ENCODE results near the gene B9D1. TPM values are rescaled to one million over a fixed set of nuclear protein-coding genes. Genes with fewer than 3 reads are reported as not detected.
A peak's percentile ranks its signal among the peaks of the same experiment; 100 is the strongest.

The B9D1 gene
- total RNA-seq, 4 donors from 2014 or later: 3.8 to 105 (median 25.6) TPM

- no peaks in the 10 kb centered on the region for H3K27me3 ChIP-seq
- TF ChIP-seq CTCF (IDR thresholded peaks at IDR 0.05): no peak
- TF ChIP-seq POLR2A (IDR thresholded peaks at IDR 0.05): no peak
- H3K36me3 ChIP-seq: no peaks in the 10 kb centered on the region
- H3K4me3 ChIP-seq: no peak overlapping the region
- intact Hi-C loops (cut with DNase I; ENCODE audit: low total_unique reads): no loop called here
- no peaks in the 10 kb centered on the region for H3K9me3 ChIP-seq
- no peak for DNase-seq
- H3K27ac ChIP-seq: peak overlapping the region in 1 of 2 donors; percentile 26
- H3K4me1 ChIP-seq: peaks cover 0 to 2% of the 10 kb centered on the region in 2 donors
Observed at GRCh38 chr17:19337712-19338023, 24.9 kb downstream of the B9D1 start.

GRCh38 chr17:19336938-19337711 lies 25.4 kb downstream of the B9D1 start:
- TF ChIP-seq CTCF (IDR thresholded peaks at IDR 0.05): peak; percentile 46 to 80 (median 58)
- no peak for TF ChIP-seq POLR2A (IDR thresholded peaks at IDR 0.05)
- H3K27me3 ChIP-seq: no peaks in the 10 kb centered on the region
- H3K9me3 ChIP-seq: no peaks in the 10 kb centered on the region
- DNase-seq: peak in 1 of 2 donors; percentile 61
- intact Hi-C loops (cut with DNase I; ENCODE audit: low total_unique reads): no loop called here
- no peaks in the 10 kb centered on the region for H3K4me1 ChIP-seq
- H3K36me3 ChIP-seq: no peaks in the 10 kb centered on the region
- H3K4me3 ChIP-seq: no peak overlapping the region
- H3K27ac ChIP-seq: peak overlapping the region; percentile 26 to 37

- intact Hi-C loops (cut with DNase I; ENCODE audit: low total_unique reads): no loop called here
- DNase-seq: no peak
- H3K4me3 ChIP-seq: no peak overlapping the region
- no peaks in the 10 kb centered on the region for H3K27me3 ChIP-seq
- H3K9me3 ChIP-seq: no peaks in the 10 kb centered on the region
- H3K36me3 ChIP-seq: no peaks in the 10 kb centered on the region
- no peaks in the 10 kb centered on the region for H3K4me1 ChIP-seq
- TF ChIP-seq CTCF (IDR thresholded peaks at IDR 0.05) (no peak), POLR2A (IDR thresholded peaks at IDR 0.05) (no peak)
- H3K27ac ChIP-seq: no peak overlapping the region
Observed at GRCh38 chr17:19335951-19336631, 26.4 kb downstream of the B9D1 start.

- Histone ChIP-seq H3K36me3 (no peaks in the 10 kb centered on the region), H3K27me3 (no peaks in the 10 kb centered on the region), H3K4me1 (no peaks in the 10 kb centered on the region), H3K27ac (no peak overlapping the region), H3K9me3 (no peaks in the 10 kb centered on the region), H3K4me3 (no peak overlapping the region)
- TF ChIP-seq CTCF (IDR thresholded peaks at IDR 0.05) (no peak), POLR2A (IDR thresholded peaks at IDR 0.05) (no peak)
- peak in 1 of 2 donors; percentile 11 for DNase-seq
- intact Hi-C loops (cut with DNase I; ENCODE audit: low total_unique reads): no loop called here
Observed at GRCh38 chr17:19334331-19334730, 28.2 kb downstream of the B9D1 start.

GRCh38 chr17:19333736-19334290 lies 28.7 kb downstream of the B9D1 start:
- Histone ChIP-seq H3K27me3 (no peaks in the 10 kb centered on the region), H3K4me1 (no peaks in the 10 kb centered on the region), H3K36me3 (no peaks in the 10 kb centered on the region), H3K9me3 (no peaks in the 10 kb centered on the region), H3K4me3 (no peak overlapping the region), H3K27ac (no peak overlapping the region)
- peak in 1 of 2 donors; percentile 14 for DNase-seq
- TF ChIP-seq POLR2A (IDR thresholded peaks at IDR 0.05) (no peak), CTCF (IDR thresholded peaks at IDR 0.05) (no peak)
- intact Hi-C loops (cut with DNase I; ENCODE audit: low total_unique reads): no loop called here

Data from uterus (tissue), 4 donors.